IPS-18c (cell line): ENCODE results near the gene ACO1.

Source experiments
- H3K4me3 ChIP-seq: 2 replicates; pipeline ENCODE4 v1.7.0; 2013; ENCODE audit warnings: low read depth, mild to moderate bottlenecking, low read length, moderate library complexity; ENCODE audit not compliant: insufficient read depth
- H3K9me3 ChIP-seq: one replicate; pipeline ENCODE4 v1.6.1; 2013; ENCODE audit warnings: mild to moderate bottlenecking, low read length, moderate library complexity; ENCODE audit not compliant: control insufficient read depth, insufficient read depth

Gene ACO1

GRCh38 chr9:32378496-32378895 lies 5.9 kb upstream of the ACO1 start:
- Histone ChIP-seq H3K4me3 (no peak overlapping the region), H3K9me3 (no peaks in the 10 kb centered on the region)

- H3K4me3 ChIP-seq, result no peak overlapping the region
- H3K9me3 ChIP-seq, result no peaks in the 10 kb centered on the region
These were observed 5.3 kb upstream of the ACO1 start for GRCh38 chr9:32378993-32379729.

GRCh38 chr9:32380944-32381343 lies 3.5 kb upstream of the ACO1 start:
- no peak overlapping the region for H3K4me3 ChIP-seq
- H3K9me3 ChIP-seq, result peaks cover 2% of the 10 kb centered on the region

GRCh38 chr9:32382565-32383320 lies 1.7 kb upstream of the ACO1 start:
- no peak overlapping the region for H3K4me3 ChIP-seq
- H3K9me3 ChIP-seq, result peaks cover 2% of the 10 kb centered on the region

GRCh38 chr9:32384002-32384363 lies 460 bp upstream of the ACO1 start:
- peak overlapping the region; percentile 89 for H3K4me3 ChIP-seq
- peaks cover 2% of the 10 kb centered on the region for H3K9me3 ChIP-seq

- peaks cover 2% of the 10 kb centered on the region for H3K9me3 ChIP-seq
- H3K4me3 ChIP-seq, result peak overlapping the region; percentile 89
These were observed 875 bp downstream of the ACO1 start for GRCh38 chr9:32385152-32385884.

- Histone ChIP-seq H3K9me3 (peaks cover 2% of the 10 kb centered on the region), H3K4me3 (no peak overlapping the region)
These were observed 1.4 kb downstream of the ACO1 start for GRCh38 chr9:32385885-32386283.

GRCh38 chr9:32387256-32387655 lies 2.8 kb downstream of the ACO1 start:
- Histone ChIP-seq H3K9me3 (peaks cover 2% of the 10 kb centered on the region), H3K4me3 (no peak overlapping the region)

GRCh38 chr9:32389365-32389764 lies 4.9 kb downstream of the ACO1 start:
- Histone ChIP-seq H3K9me3 (peaks cover 4% of the 10 kb centered on the region), H3K4me3 (no peak overlapping the region)

GRCh38 chr9:32393911-32394310 lies 9.5 kb downstream of the ACO1 start:
- no peak overlapping the region for H3K4me3 ChIP-seq
- peaks cover 2% of the 10 kb centered on the region for H3K9me3 ChIP-seq

- H3K9me3 ChIP-seq, result peaks cover 2% of the 10 kb centered on the region
- H3K4me3 ChIP-seq, result no peak overlapping the region; the same call in 1 of the 2 replicates
These were observed 10.1 kb downstream of the ACO1 start for GRCh38 chr9:32394381-32395049.

GRCh38 chr9:32395510-32396216 lies 11.2 kb downstream of the ACO1 start:
- H3K9me3 ChIP-seq, result peaks cover 2% of the 10 kb centered on the region

GRCh38 chr9:32398207-32398606 lies 13.8 kb downstream of the ACO1 start:
- no peak overlapping the region for H3K4me3 ChIP-seq

More at GRCh38 chr9:32395510-32396216, 11.2 kb downstream of the ACO1 start:
- H3K4me3 ChIP-seq, result no peak overlapping the region

GRCh38 chr9:32399110-32399815 lies 14.8 kb downstream of the ACO1 start:
- H3K4me3 ChIP-seq, result no peak overlapping the region
- peaks cover 1% of the 10 kb centered on the region for H3K9me3 ChIP-seq

More at GRCh38 chr9:32398207-32398606, 13.8 kb downstream of the ACO1 start:
- peaks cover 2% of the 10 kb centered on the region for H3K9me3 ChIP-seq

- no peak overlapping the region for H3K4me3 ChIP-seq
- no peaks in the 10 kb centered on the region for H3K9me3 ChIP-seq
These were observed 17.0 kb downstream of the ACO1 start for GRCh38 chr9:32401488-32401887.

GRCh38 chr9:32403567-32404260 lies 19.3 kb downstream of the ACO1 start:
- Histone ChIP-seq H3K4me3 (no peak overlapping the region), H3K9me3 (no peaks in the 10 kb centered on the region)
